Measurements from ENCODE around the gene TRMT44.

- no peak for TF ChIP-seq CTCF (IDR thresholded peaks at IDR 0.05)
- no peak for TF ChIP-seq POLR2A (IDR thresholded peaks at IDR 0.05)
These were observed 49.5 kb upstream of the TRMT44 start for GRCh38 chr4:8391071-8391470.

Measured in thyroid gland (tissue), 4 donors.